ENCODE data around the gene CPPED1. TPM values are rescaled to one million over a fixed set of nuclear protein-coding genes. Genes with fewer than 3 reads are reported as not detected.

The CPPED1 gene
- total and polyA plus RNA-seq, 4 donors = 16.9 to 25.3 (median 19.8) TPM

DNA sequence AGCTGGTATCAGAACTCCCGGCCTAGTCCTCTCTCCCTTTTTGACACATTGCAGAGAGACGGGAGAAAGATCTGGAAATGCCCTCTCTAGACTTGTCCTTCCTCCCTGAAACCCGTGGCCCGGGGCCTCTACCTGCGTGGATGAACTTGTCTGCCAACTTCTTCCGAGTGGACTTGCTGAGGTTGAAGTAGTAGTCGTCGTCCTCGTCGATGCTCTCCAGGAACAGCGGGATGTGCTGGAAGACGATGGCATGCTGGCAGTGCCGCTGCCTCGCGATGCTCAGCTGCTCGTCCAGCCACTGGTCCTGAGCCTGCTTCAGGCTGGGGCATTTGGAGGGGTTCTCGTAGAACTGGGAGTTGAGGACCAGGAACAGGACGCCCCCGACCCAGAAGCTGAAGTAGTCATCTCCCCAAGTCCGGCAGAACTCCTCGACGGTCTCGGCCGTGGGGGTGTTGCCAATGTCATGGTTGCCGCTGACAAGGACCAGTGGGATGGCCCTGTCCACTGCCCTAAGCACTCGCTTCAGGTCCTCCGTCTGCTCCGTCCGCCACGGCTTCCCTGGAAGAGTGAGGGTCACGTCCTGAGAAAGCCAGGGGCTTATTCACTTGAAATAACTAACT is 99.1 kb downstream of the CPPED1 start:
- no peak for DNase-seq
- peaks cover 0 to 2% of the 10 kb centered on the region in 2 donors for H3K36me3 ChIP-seq (ENCODE audit: control insufficient read depth in 1 of 2, insufficient read depth in 2 of 2, low read length in 1 of 2)
- H3K4me3 ChIP-seq (ENCODE audit: low read length in 2 of 2) = no peak overlapping the region
- intact Hi-C loops (cut with DNase I) = no loop called here
- no peaks in the 10 kb centered on the region for H3K9me3 ChIP-seq (ENCODE audit: control insufficient read depth, low read length)
- no peak overlapping the region for H3K27ac ChIP-seq (ENCODE audit: low read depth in 1 of 2, low read length in 2 of 2)
- 96 to 97% methylated on average over 31 of the region's 31 CpGs for WGBS, 2 donors
- no peaks in the 10 kb centered on the region for H3K27me3 ChIP-seq (ENCODE audit: control insufficient read depth in 1 of 2, insufficient read depth in 2 of 2, low read length in 1 of 2)
- ATAC-seq (ENCODE audit: low FRiP score) = no peak
- no peaks in the 10 kb centered on the region for H3K4me1 ChIP-seq (ENCODE audit: control insufficient read depth in 1 of 2, insufficient read depth in 2 of 2, low read length in 2 of 2)

- no peaks in the 10 kb centered on the region for H3K9me3 ChIP-seq (ENCODE audit: control insufficient read depth, low read length)
- H3K4me3 ChIP-seq (ENCODE audit: low read length in 2 of 2) = no peak overlapping the region
- intact Hi-C loops (cut with DNase I) = no loop called here
- H3K36me3 ChIP-seq (ENCODE audit: control insufficient read depth in 1 of 2, insufficient read depth in 2 of 2, low read length in 1 of 2) = peaks cover 0 to 2% of the 10 kb centered on the region in 2 donors
- DNase-seq (no peak), ATAC-seq (ENCODE audit: low FRiP score) (no peak)
- no peak overlapping the region for H3K27ac ChIP-seq (ENCODE audit: low read depth in 1 of 2, low read length in 2 of 2)
- no peaks in the 10 kb centered on the region for H3K27me3 ChIP-seq (ENCODE audit: control insufficient read depth in 1 of 2, insufficient read depth in 2 of 2, low read length in 1 of 2)
- no peaks in the 10 kb centered on the region for H3K4me1 ChIP-seq (ENCODE audit: control insufficient read depth in 1 of 2, insufficient read depth in 2 of 2, low read length in 2 of 2)
- 88 to 92% methylated on average over 5 of the region's 5 CpGs for WGBS, 2 donors
Measured at GRCh38 chr16:12703935-12704334, 99.8 kb downstream of the CPPED1 start.

DNA sequence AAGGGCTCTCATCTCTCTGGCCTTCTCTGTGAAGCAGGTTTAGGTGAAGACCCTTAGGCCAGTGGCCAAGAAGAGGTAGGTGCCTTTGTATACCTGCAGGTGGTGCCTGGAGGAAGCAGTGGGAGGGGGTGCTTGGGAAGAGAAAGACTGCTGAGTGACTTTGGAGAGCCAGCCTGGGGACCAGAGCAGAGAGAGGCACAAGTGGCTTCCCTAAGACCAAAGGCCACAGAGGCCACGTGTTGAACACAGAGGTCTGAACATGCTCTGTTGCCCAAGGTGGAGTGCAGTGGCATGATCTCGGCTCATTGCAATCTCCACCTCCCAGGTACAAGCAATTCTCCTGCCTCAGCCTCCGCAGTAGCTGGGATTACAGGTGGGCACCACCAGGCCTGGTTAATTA is 103.5 kb downstream of the CPPED1 start:
- H3K27ac ChIP-seq (ENCODE audit: low read depth in 1 of 2, low read length in 2 of 2) = no peak overlapping the region
- ATAC-seq (ENCODE audit: low FRiP score) = no peak
- no peak overlapping the region for H3K4me3 ChIP-seq (ENCODE audit: low read length in 2 of 2)
- DNase-seq = no peak
- no peaks in the 10 kb centered on the region for H3K27me3 ChIP-seq (ENCODE audit: control insufficient read depth in 1 of 2, insufficient read depth in 2 of 2, low read length in 1 of 2)
- intact Hi-C loops (cut with DNase I) = no loop called here
- H3K36me3 ChIP-seq (ENCODE audit: control insufficient read depth in 1 of 2, insufficient read depth in 2 of 2, low read length in 1 of 2) = peaks cover 0 to 2% of the 10 kb centered on the region in 2 donors
- H3K4me1 ChIP-seq (ENCODE audit: control insufficient read depth in 1 of 2, insufficient read depth in 2 of 2, low read length in 2 of 2) = no peaks in the 10 kb centered on the region
- 93 to 95% methylated on average over 3 of the region's 3 CpGs for WGBS, 2 donors
- no peaks in the 10 kb centered on the region for H3K9me3 ChIP-seq (ENCODE audit: control insufficient read depth, low read length)

DNA sequence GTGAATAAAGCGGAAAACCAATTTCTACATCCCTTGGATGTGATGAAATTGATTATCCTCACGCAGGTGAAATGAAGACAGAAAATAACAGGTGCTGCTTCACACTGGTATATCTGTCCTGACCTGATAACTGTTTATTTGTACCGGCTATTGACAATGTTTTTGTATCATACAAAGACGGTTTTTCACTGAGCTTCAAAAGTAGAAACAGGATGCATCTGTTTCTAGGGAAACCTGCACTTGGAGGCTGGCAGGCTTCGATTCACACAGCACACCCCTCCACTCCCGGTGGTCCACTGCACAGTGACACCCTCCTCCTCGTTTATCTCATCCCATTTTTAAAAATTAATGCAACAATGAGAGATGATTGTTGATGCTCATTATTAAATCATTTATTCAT is 104.5 kb downstream of the CPPED1 start:
- intact Hi-C loops (cut with DNase I) = no loop called here
- ATAC-seq (ENCODE audit: low FRiP score) (no peak), DNase-seq (no peak)
- Histone ChIP-seq H3K27ac (ENCODE audit: low read depth in 1 of 2, low read length in 2 of 2) (no peak overlapping the region), H3K36me3 (ENCODE audit: control insufficient read depth in 1 of 2, insufficient read depth in 2 of 2, low read length in 1 of 2) (peaks cover 0 to 2% of the 10 kb centered on the region in 2 donors), H3K4me1 (ENCODE audit: control insufficient read depth in 1 of 2, insufficient read depth in 2 of 2, low read length in 2 of 2) (no peaks in the 10 kb centered on the region), H3K9me3 (ENCODE audit: control insufficient read depth, low read length) (no peaks in the 10 kb centered on the region), H3K27me3 (ENCODE audit: control insufficient read depth in 1 of 2, insufficient read depth in 2 of 2, low read length in 1 of 2) (no peaks in the 10 kb centered on the region), H3K4me3 (ENCODE audit: low read length in 2 of 2) (no peak overlapping the region)
- WGBS, 2 donors = 88 to 89% methylated on average over 7 of the region's 7 CpGs

GRCh38 chr16:12697437-12697836 is 106.2 kb downstream of the CPPED1 start:
- Histone ChIP-seq H3K4me1 (ENCODE audit: control insufficient read depth in 1 of 2, insufficient read depth in 2 of 2, low read length in 2 of 2) (no peaks in the 10 kb centered on the region), H3K9me3 (ENCODE audit: control insufficient read depth, low read length) (no peaks in the 10 kb centered on the region), H3K27me3 (ENCODE audit: control insufficient read depth in 1 of 2, insufficient read depth in 2 of 2, low read length in 1 of 2) (no peaks in the 10 kb centered on the region), H3K27ac (ENCODE audit: low read depth in 1 of 2, low read length in 2 of 2) (no peak overlapping the region), H3K36me3 (ENCODE audit: control insufficient read depth in 1 of 2, insufficient read depth in 2 of 2, low read length in 1 of 2) (no peaks in the 10 kb centered on the region), H3K4me3 (ENCODE audit: low read length in 2 of 2) (no peak overlapping the region)
- no peak for ATAC-seq (ENCODE audit: low FRiP score)
- intact Hi-C loops (cut with DNase I) = no loop called here
- WGBS, 2 donors = 77 to 88% methylated on average over 5 of the region's 5 CpGs
- no peak for DNase-seq

DNA sequence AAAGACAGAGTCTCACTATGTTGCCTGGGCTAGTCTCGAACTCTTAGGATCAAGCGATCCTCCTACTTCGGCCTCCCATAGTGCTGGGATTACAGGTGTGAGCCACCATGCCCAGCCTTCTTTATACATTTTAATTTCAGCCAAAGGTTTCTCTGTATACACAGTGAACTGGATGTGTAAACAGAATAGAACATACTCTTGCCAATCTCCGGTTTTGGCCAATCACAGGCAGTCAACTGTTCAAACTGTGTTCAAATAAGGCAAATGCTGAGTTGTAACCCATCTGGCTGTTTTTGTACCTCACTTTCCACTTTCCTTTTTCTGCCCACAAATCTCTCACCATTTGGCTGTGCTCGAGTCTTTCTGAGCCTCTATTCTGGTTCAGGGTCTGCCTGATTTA is 108.2 kb downstream of the CPPED1 start:
- 93 to 95% methylated on average over 5 of the region's 5 CpGs for WGBS, 2 donors
- Histone ChIP-seq H3K27me3 (ENCODE audit: control insufficient read depth in 1 of 2, insufficient read depth in 2 of 2, low read length in 1 of 2) (no peaks in the 10 kb centered on the region), H3K27ac (ENCODE audit: low read depth in 1 of 2, low read length in 2 of 2) (no peak overlapping the region), H3K36me3 (ENCODE audit: control insufficient read depth in 1 of 2, insufficient read depth in 2 of 2, low read length in 1 of 2) (no peaks in the 10 kb centered on the region), H3K4me3 (ENCODE audit: low read length in 2 of 2) (no peak overlapping the region), H3K9me3 (ENCODE audit: control insufficient read depth, low read length) (no peaks in the 10 kb centered on the region), H3K4me1 (ENCODE audit: control insufficient read depth in 1 of 2, insufficient read depth in 2 of 2, low read length in 2 of 2) (no peaks in the 10 kb centered on the region)
- intact Hi-C loops (cut with DNase I) = no loop called here
- ATAC-seq (ENCODE audit: low FRiP score) (no peak), DNase-seq (no peak)

GRCh38 chr16:12690024-12690423 is 113.7 kb downstream of the CPPED1 start:
- Histone ChIP-seq H3K36me3 (ENCODE audit: control insufficient read depth in 1 of 2, insufficient read depth in 2 of 2, low read length in 1 of 2) (no peaks in the 10 kb centered on the region), H3K4me1 (ENCODE audit: control insufficient read depth in 1 of 2, insufficient read depth in 2 of 2, low read length in 2 of 2) (no peaks in the 10 kb centered on the region), H3K4me3 (ENCODE audit: low read length in 2 of 2) (no peak overlapping the region), H3K27me3 (ENCODE audit: control insufficient read depth in 1 of 2, insufficient read depth in 2 of 2, low read length in 1 of 2) (no peaks in the 10 kb centered on the region), H3K27ac (ENCODE audit: low read depth in 1 of 2, low read length in 2 of 2) (no peak overlapping the region), H3K9me3 (ENCODE audit: control insufficient read depth, low read length) (no peaks in the 10 kb centered on the region)
- DNase-seq (no peak), ATAC-seq (ENCODE audit: low FRiP score) (no peak)
- 78 to 94% methylated on average over 5 of the region's 5 CpGs for WGBS, 2 donors
- intact Hi-C loops (cut with DNase I) = no loop called here

GRCh38 chr16:12688951-12689850 is 114.5 kb downstream of the CPPED1 start:
- ATAC-seq (ENCODE audit: low FRiP score) = no peak
- intact Hi-C loops (cut with DNase I) = no loop called here
- 85 to 94% methylated on average over 6 of the region's 6 CpGs for WGBS, 2 donors

GRCh38 chr16:12685806-12686205 is 117.9 kb downstream of the CPPED1 start:
- Histone ChIP-seq H3K27ac (ENCODE audit: low read depth in 1 of 2, low read length in 2 of 2) (no peak overlapping the region), H3K36me3 (ENCODE audit: control insufficient read depth in 1 of 2, insufficient read depth in 2 of 2, low read length in 1 of 2) (no peaks in the 10 kb centered on the region), H3K9me3 (ENCODE audit: control insufficient read depth, low read length) (no peaks in the 10 kb centered on the region), H3K4me1 (ENCODE audit: control insufficient read depth in 1 of 2, insufficient read depth in 2 of 2, low read length in 2 of 2) (no peaks in the 10 kb centered on the region), H3K27me3 (ENCODE audit: control insufficient read depth in 1 of 2, insufficient read depth in 2 of 2, low read length in 1 of 2) (no peaks in the 10 kb centered on the region), H3K4me3 (ENCODE audit: low read length in 2 of 2) (no peak overlapping the region)
- ATAC-seq (ENCODE audit: low FRiP score) (no peak), DNase-seq (peak in 1 of 2 donors; percentile 61)
- intact Hi-C loops (cut with DNase I) = no loop called here
- 79% methylated on average over 5 of the region's 5 CpGs for WGBS, 2 donors

More at GRCh38 chr16:12688951-12689850, 114.5 kb downstream of the CPPED1 start:
- no peaks in the 10 kb centered on the region for H3K9me3 ChIP-seq (ENCODE audit: control insufficient read depth, low read length)
- no peak for DNase-seq
- H3K36me3 ChIP-seq (ENCODE audit: control insufficient read depth in 1 of 2, insufficient read depth in 2 of 2, low read length in 1 of 2) = no peaks in the 10 kb centered on the region
- H3K27ac ChIP-seq (ENCODE audit: low read depth in 1 of 2, low read length in 2 of 2) = no peak overlapping the region
- no peaks in the 10 kb centered on the region for H3K4me1 ChIP-seq (ENCODE audit: control insufficient read depth in 1 of 2, insufficient read depth in 2 of 2, low read length in 2 of 2)
- no peak overlapping the region for H3K4me3 ChIP-seq (ENCODE audit: low read length in 2 of 2)
- no peaks in the 10 kb centered on the region for H3K27me3 ChIP-seq (ENCODE audit: control insufficient read depth in 1 of 2, insufficient read depth in 2 of 2, low read length in 1 of 2)

Measured in aorta (tissue), 5 donors.